ENCODE data around the gene LHFPL5.

- TF ChIP-seq HDAC6 (IDR thresholded peaks at IDR 0.05; ENCODE audit: low read depth, low read length) (no peak), TBL1XR1 (IDR thresholded peaks at IDR 0.05; ENCODE audit: borderline replicate concordance, low read length, partially characterized antibody) (no peak), POLR2A (IDR thresholded peaks at IDR 0.05; ENCODE audit: insufficient read depth in 1 of 2, low read depth in 2 of 2, low read length in 2 of 2) (0 out of 4 replicates have a peak, but pooled peaks of 1 of the 2 experiments have one; percentile 15), ZNF124 (CRISPR knock-in tag; IDR thresholded peaks at IDR 0.05) (no peak)
These were observed 26.3 kb downstream of the LHFPL5 start for GRCh38 chr6:35831257-35832007.
